ENCODE measurements around the gene SLC6A9. TPM values are rescaled to one million over a fixed set of nuclear protein-coding genes. Genes with fewer than 3 reads are reported as not detected.

Gene SLC6A9
- total and polyA plus RNA-seq, 8 donors: 1.9 to 23.4 (median 4.4) TPM

- H3K4me3 ChIP-seq: no peak overlapping the region
- no peaks in the 10 kb centered on the region for H3K27me3 ChIP-seq
- ATAC-seq (no peak), DNase-seq (peak in 2 of 6 donors; percentile 13 to 58), FAIRE-seq (no peak)
- no peak overlapping the region for H3K27ac ChIP-seq
- intact Hi-C loops (cut with DNase I): no loop called here
- no peaks in the 10 kb centered on the region for H3K36me3 ChIP-seq
- H3K4me1 ChIP-seq: no peaks in the 10 kb centered on the region
- H3K9me3 ChIP-seq: no peaks in the 10 kb centered on the region
- WGBS, 2 donors: 90 to 92% methylated on average over 13 of the region's 13 CpGs
- no peak for TF ChIP-seq CTCF (IDR thresholded peaks at IDR 0.05)
Observed at GRCh38 chr1:44019466-44019948, 11.8 kb downstream of the SLC6A9 start.

GRCh38 chr1:44016890-44017400 is 14.3 kb downstream of the SLC6A9 start:
- ATAC-seq (peak in 3 of 4 donors; percentile 28 to 47 (median 45)), DNase-seq (peak in 2 of 6 donors; percentile 18 to 46)
- intact Hi-C loops (cut with DNase I): no loop called here

GRCh38 chr1:44016041-44016889 is 15.0 kb downstream of the SLC6A9 start:
- no peaks in the 10 kb centered on the region for H3K9me3 ChIP-seq
- WGBS, 2 donors: 82 to 83% methylated on average over 20 of the region's 20 CpGs
- TF ChIP-seq CTCF (IDR thresholded peaks at IDR 0.05): no peak
- H3K4me1 ChIP-seq: no peaks in the 10 kb centered on the region
- H3K27me3 ChIP-seq: no peaks in the 10 kb centered on the region
- no peak overlapping the region for H3K27ac ChIP-seq
- H3K4me3 ChIP-seq: no peak overlapping the region
- ATAC-seq (no peak), DNase-seq (peak in 2 of 6 donors; percentile 3 to 44), FAIRE-seq (no peak)
- H3K36me3 ChIP-seq: no peaks in the 10 kb centered on the region
- intact Hi-C loops (cut with DNase I): no loop called here

More at GRCh38 chr1:44016890-44017400, 14.3 kb downstream of the SLC6A9 start:
- Histone ChIP-seq H3K4me3 (no peak overlapping the region), H3K4me1 (no peaks in the 10 kb centered on the region), H3K9me3 (no peaks in the 10 kb centered on the region), H3K27ac (no peak overlapping the region), H3K36me3 (no peaks in the 10 kb centered on the region), H3K27me3 (no peaks in the 10 kb centered on the region)
- no peak for FAIRE-seq
- TF ChIP-seq CTCF (IDR thresholded peaks at IDR 0.05): no peak
- WGBS, 2 donors: 86 to 88% methylated on average over 20 of the region's 20 CpGs

- intact Hi-C loops (cut with DNase I): no loop called here
- no peak for ATAC-seq
- H3K27me3 ChIP-seq: no peaks in the 10 kb centered on the region
- H3K9me3 ChIP-seq: no peaks in the 10 kb centered on the region
- no peak for TF ChIP-seq CTCF (IDR thresholded peaks at IDR 0.05)
- FAIRE-seq: no peak
- WGBS, 2 donors: 70 to 81% methylated on average over 3 of the region's 3 CpGs
- no peaks in the 10 kb centered on the region for H3K36me3 ChIP-seq
- H3K4me1 ChIP-seq: no peaks in the 10 kb centered on the region
- no peak for DNase-seq
- no peak overlapping the region for H3K4me3 ChIP-seq
- no peak overlapping the region for H3K27ac ChIP-seq
Observed at GRCh38 chr1:44015206-44015605, 16.1 kb downstream of the SLC6A9 start.
